NCI-H2029 (cell line): Measurements from ENCODE around the gene LPP.
"Not testable (repeated sequence)": the region's sequence is repeated elsewhere in the genome, so short reads cannot be mapped to it uniquely, and the experiment has no call there.

Experiments
- DNase-seq: peaks from one replicate; lab custom pipeline; 2025; lab: John Stamatoyannopoulos, UW

LPP gene

DNA sequence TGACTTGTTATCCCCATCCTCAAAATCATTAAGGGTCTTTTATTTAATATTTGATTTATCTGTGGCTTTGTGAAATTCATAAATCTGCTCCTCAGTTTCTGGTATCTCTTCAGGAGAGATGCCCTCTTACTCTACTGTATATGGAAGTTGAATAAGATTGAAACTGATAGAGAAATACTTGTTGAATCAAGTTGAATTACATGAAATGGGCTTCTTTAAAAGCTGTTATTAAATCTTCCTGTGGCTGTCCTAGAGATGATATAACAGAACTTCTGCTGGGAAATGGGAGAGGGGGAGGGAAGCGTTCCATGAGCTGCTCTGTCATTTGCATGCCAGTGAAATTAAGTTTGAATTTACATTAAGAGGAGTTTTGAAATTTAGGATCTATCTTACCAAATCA, 523.4 kb downstream of the LPP start:
- no peak for DNase-seq

DNA sequence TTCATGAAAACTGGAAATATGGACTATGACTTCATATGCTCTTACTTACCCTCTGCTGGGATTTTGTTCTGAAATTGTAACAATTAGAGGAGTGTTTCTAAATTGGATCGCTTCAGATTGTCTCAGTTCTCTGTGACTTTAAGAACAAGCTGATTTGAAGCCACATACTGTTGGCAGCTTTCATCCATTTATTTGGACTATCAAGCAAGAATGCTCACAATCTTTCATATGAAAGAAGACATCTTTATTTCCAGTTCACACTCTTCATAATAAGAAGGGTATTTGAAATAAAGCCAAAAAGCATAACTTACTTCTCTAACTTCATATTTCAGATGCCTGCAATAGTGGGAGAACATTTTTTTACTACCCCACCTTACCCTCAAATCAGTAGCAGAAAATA, 526.2 kb downstream of the LPP start:
- DNase-seq, result no peak

DNA sequence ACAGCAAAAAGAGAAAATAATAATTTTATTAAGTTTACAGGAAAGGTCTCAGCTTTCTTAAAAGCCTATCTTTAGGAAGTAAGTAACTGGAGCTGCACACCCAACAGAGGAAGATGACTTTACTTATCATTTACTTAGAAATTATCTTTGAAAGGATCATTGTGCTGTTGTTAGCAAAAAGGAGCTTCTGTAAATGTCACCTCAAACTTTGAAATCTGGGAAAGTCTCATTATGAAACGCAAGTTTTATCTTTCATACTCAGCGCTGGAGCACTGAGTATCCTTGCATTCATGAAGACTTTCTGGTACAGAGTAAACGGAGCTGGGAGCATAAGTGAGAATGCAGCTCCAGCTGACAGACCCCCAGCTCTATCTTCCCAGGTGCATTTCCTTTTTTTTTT, 526.6 kb downstream of the LPP start:
- no peak for DNase-seq

DNA sequence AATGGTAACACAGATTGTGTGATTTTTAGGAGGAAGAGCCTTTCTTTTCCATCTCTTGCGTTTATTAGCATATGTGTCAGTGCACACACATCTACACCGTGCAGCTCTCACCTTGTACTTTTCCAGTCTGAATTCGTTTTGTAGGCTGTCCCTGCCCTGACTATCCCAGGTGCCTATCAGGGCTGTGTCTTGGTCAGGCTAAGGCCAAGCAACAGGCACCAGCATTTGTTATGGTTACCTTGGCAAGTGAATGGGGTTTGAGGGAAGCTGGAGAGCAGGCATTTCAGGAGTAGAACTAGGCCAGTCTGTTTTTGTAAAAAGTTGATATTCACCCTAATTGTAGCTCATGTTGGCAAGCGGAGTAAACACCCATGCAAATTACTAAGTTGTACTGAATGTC, 528.4 kb downstream of the LPP start:
- DNase-seq, result no peak

DNA sequence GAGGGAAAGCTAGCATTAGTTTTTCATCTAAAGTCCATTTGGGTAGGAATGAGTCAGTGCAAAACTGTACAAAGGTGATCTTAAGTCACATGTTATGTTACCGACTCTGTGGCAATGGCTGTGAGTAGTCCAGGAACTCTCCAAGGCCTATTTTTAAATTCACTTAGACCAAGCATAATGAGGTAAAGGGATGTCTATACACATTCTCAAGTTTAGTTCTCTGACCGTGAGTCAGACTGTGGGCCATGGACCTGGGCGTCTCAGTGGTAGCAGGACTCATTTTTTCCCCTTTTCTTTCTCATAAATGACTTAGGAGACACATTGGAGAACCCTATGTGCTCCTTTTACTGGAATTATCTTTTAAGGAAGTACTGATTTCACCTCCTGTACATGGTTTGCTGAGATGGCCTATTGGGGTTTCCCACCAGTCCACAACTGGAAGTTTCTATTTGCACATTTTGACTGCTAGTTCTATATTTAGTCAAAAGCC, 529.1 kb downstream of the LPP start:
- no peak for DNase-seq

DNA sequence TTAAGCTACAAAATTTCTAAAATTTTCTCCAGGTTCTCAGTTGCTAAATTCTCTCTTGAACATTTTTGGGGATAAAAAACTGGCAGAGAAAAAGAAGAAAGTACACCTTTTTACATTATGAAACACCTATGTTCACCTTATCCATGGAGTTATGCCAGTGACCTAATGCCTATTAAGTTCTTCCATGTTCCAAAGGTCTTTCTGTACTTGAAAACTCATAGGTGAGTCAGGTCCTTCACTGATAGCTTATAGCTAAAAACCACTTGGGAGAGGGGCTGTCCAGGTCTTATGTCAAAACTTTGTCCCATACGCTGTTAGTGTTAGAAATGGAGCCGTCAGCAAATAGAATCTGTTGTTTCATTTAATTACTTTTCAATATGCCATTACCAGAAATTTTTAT, 530.3 kb downstream of the LPP start:
- DNase-seq, result no peak

DNA sequence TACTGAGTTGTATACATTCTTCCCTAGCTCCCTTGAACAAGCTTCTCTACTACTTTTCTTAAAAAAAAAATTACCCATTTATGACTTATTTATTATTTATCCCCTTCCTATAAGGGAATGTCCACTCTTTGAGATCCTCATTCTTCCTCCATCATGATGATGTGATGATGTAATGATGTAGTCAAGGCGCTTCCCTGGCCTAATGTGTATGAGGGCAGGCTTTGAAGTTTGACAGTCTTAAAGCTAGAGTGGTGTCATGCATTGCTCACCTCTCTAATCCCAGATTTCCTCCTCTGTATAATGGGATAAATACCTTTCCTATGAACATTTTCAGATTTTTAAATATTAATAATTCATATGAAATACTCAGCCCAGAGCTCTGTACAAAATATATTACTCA, 531.8 kb downstream of the LPP start:
- no peak for DNase-seq

DNA sequence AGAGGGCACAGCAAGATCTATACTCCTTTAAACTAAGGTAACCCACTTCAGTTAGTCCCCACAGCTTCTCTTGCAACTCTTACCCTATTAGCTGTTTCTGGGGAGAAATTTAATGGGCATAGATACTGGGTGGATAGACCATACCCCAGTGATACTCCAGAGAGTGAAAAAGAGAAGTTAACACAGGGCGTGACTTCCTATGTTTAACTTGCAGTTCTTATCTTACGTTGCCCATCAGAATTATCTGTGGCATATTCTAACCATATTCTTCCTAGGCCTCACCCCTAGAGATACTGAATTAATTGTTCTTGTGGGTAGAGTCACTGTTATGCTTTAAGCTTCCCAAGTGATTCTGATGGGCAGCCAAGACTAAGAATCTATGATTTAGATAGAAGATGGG, 532.4 kb downstream of the LPP start:
- DNase-seq, result no peak

DNA sequence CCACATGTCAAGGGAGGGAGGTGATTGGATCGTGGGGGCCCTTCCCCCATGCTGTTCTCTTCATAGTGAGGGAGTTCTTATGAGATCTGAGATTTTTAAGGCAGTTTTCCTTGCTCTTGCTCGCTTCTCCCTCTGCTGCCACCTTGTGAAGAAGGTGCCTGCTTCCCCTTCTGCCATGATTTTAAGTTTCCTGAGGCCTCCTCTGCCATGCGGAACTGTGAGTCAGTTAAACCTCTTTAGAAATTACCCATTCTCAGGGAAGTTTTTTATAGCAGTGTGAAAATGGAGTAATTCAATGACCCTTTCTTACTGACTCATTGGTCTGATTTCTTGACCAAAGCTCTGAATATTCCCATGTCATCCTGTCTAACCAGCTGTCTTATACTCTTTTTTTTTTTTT, 533.4 kb downstream of the LPP start:
- DNase-seq, result no peak

DNA sequence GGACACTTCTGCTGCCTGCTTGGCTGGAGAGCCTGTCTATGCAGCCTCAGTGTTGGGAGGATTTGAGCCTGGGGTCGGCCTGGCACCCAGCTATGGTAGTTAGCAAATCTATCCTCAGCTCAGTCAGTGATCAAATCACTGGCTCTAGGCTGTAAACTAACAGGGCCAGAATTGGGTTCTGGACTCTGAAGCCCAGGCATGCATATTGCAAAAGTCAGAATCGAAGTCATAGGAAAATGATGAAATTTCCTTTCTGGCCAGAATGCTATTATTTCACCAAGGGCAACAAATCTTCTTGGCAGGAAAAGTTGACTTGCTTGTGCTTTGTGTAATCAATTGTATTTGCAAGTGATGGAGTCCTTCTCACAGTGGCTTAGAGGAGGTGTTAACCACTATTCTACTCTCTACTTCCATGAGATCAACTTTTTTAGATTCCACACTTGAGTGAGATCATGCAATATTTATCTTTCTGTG, 535.2 kb downstream of the LPP start:
- no peak for DNase-seq

DNA sequence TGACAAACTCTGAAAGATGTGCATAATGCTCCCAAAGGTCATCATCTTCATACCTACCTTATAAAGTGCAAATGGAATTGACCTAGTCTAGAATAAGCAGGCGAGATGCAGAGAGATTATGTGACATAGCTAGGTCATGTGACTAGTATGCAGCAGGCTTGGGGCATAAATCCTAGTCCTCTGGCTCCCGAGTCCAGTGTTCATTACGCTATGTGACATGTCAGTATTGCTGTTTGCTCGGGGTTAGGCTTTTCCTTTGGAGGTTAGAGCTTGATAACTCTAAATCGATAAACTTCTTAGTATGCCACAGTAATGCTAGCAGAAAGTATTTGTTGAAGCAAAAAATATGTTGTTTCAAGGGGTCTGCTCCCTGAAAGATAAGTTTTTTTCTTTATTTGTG, 536.1 kb downstream of the LPP start:
- no peak for DNase-seq

DNA sequence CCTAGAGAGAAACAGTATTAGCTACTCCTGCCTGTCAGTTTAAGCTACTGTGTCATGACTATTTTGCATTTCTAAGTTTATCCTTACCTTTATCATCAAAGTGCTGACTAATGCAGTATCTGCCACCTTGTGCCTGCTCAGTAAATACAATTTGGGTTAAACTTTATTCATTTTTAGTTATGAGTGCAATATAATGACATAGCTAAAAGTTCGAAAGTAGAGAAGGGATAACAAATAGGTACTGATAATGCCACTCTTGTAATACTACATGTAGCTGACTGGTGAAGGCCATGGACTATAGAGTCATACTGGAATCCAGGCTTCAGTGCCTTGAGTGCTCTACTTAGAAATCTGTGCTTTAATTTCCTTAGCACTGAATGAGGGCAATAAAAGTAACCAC, 537.0 kb downstream of the LPP start:
- DNase-seq, result no peak

DNA sequence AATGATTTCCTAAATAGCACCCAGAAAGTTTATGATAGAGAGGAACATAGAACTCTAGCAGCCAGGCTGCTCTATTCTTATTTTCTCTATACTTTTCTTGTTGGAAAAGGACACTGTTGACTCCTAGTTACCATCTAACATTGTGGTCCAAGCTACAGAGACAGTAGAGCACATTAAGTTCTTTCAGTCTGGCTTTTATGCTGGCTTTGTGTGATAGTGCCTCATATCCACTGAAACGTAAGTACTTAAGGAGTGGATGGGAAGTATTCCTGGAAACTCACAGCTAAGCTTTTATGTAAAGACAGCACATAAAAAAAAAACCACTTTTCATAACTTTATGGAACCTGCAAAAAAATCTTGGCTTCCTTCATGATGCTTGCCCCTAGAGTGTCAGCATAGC, 537.7 kb downstream of the LPP start:
- no peak for DNase-seq

DNA sequence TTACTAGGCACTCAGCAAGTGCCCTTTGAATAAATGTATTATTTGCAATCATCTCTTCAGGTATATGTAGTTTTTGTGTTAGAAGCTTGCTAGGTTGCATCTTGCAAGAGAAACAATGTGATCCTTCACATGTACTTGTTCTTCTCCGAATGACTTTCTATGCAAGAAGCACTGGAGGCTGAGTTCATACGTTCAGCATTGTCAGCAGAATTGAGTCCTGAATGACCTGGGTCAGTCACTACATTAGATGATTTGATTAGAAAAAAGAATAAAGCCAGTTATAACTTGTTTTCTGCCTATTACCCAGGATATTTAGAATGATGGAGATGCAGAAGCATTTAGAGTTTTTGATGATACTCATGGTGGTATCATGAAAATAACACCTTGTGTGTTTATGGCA, 538.7 kb downstream of the LPP start:
- no peak for DNase-seq

DNA sequence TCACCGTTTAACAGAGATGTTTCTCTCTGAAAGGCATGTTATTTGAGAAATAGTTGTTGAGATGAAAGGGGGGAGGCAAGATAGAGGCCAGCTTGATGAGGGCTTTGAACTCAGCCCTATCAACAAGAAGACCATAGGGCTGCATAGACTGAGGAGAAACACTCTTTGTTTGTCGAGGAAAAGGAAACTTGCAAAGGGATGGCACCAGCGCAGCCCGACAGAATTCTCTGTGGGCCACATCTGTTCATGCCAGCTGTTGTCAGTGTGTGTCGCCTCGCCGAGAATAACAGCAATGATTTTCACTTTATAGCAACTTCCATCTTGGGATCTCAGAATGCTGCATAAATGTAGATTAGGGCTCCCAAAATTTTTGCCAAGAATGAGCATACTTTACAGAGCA, 539.5 kb downstream of the LPP start:
- DNase-seq, result no peak

DNA sequence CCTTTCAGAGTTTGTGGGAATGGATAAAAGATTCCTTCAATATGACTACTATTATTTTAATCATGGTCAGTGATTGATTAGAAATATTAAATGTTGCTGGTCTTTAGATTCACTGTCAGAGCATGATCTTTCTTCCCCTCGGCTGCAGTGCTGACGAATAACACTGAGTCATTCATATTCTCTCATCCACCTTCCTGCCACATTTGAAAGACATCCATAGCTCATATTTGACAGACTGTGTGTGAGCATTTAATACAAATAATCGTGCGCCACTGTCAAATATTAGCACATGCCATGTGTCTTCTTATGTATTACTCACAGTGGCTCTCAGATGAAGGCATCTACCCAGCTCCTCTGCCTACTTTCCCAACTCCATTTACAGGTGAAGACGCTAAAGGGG, 541.3 kb downstream of the LPP start:
- no peak for DNase-seq

DNA sequence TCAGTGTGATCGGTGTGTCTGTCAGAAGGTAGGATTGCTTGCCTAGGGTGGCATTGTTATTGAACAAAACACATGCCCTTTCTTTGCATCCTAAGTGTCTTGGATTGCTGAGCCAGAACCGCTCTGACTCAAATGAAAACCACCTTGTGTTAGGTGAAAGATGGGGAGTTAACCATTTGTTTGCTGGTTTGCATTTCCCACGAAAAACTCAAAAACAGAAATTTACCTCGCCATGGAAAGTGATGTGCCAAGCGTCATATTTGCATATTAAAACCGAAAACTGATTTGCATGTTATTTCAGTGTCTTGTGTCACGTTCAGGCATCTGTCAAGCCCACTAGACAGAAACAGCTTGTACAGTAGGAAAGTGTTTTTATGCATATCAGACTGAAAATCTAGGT, 543.2 kb downstream of the LPP start:
- no peak for DNase-seq

DNA sequence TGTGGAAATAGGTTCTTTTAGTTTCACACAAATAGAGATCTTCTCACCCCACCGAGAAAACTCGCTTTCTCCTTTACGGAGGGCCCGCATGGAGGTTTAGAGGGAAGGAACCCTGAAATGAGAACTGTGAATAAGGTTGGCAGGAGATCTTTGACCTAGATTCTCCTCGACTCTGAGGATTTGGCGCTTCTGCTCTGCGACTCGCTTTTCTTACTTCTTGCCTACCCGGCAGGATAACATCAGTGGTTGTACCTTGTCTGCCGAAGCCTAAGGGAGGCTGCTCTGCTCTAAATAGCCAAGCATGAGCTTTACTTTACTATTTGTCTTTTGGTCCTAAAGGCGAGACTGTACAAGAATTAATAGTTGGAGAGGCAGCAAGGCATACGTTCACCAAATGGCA, 544.5 kb downstream of the LPP start:
- DNase-seq, result no peak

DNA sequence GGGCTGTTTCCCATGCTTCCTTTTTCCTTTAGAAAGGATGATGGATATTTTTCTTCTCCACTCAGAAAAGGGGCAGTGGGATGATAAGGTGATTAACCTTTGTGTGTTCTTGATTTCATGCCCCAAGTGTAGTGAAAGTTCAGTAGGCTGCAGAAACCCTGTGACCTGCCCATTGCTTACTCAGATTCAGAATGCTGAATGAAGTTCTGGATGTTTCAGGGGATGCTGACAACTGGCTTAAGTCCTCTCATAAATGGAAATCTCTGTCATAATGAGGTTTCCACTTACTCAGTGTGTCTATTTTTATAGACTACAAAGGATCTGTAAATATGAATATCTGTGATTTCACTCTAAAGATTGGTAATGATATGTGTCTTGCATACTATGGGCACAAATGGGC, 546.5 kb downstream of the LPP start:
- DNase-seq, result no peak

DNA sequence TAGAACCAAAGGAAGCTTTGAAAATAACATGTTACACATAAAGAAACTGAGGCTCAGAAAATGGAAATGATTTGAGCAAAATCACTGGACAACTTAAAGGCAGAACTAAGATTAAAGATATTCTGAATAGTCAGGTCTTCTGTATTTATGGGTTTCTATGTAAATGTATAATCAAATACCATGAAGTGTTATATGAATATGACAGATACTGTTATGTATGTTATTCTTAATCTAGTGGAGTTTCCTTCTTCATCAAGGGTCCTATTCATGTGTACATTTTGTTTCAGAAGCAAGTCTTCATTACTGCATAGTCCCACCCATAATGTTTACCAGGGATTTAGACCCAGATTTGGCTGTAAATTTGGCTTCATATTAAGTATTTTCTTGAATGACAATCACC, 547.0 kb downstream of the LPP start:
- DNase-seq, result no peak

DNA sequence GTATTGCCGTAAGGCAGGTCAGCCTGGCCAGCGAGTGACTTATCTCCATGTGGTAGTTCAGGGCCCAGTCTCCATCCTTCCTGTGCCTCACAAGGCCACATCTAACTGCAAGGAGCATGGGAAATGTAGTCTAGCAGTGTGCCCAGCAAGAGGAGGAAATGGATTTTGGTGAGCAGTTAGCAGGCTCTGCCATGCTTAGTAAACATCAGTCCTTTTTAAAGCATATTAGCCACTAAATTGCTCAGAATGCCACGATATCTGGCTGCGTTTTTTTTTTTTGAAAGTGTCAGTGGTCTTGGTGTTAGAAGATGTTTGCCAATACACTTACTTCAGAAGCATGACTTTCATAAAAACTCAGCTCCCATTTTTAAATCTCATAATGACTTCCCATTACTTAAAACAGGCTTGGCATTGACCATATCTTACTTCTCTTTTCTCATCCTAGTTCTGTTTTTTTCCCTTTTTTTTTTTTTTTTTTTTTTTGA, 547.6 kb downstream of the LPP start:
- DNase-seq, result no peak

DNA sequence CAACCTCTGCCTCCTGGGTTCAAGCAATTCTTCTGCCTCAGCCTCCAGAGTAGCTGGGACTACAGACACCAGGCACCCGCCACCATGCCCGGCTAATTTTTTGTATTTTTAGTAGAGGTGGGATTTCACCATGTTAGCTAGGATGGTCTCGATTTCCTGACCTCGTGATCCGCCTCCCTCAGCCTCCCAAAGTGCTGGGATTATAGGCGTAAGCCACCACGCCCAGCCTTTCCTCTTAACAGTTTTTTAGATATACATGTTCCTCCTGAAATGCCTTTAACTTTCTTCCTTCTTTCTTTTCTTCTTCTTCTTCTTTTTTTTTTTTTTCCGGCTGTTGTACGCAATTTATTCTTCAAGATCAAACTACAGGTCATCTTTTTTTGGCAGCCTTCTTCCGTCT, 548.1 kb downstream of the LPP start:
- DNase-seq, result not testable (repeated sequence)

DNA sequence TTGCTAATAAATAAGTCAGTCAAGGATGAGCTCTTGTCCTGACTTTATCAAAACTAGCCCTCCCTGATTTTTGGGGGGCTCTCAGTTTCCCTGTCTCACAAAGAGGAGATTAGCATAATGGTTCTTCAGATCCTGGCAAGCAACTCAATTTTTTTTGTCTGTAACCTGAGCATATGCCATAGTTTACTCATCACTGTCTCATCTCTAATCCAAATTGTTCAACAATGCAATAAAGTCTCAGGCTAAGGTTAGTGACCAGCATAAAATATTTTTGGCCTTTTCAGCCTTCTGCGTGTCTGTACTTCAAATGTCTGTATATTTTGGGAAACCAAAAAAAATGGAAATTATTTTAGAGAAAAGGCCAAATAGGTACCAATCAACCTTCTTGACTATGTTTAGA, 552.2 kb downstream of the LPP start:
- DNase-seq, result no peak

DNA sequence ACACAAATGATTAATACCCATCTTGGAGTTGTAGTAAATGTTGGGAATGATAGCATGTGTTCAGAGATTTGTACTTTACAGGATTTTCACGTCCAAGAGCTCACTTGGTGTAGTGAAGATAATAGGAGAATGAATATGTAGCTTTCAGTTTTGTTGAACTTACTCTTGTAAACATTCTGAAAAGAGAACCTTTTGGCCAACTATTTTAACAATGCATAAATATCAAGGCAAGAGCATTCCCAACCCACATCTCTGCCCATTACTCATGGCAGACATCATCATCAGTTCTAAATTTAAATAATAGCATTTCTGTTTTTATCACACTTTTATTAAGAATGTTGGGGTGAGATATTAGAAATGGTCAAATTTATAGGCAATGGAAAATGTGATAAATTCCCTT, 552.6 kb downstream of the LPP start:
- DNase-seq, result no peak
